Adrenal gland (tissue), 12 donors: ENCODE results near the gene UBASH3B. TPM values are rescaled to one million over a fixed set of nuclear protein-coding genes. Genes with fewer than 3 reads are reported as not detected.

Source experiments
- DNase-seq, 7 donors: peaks; one replicate each; pipeline ENCODE4 v3.0.0-alpha.2; 2019 to 2020
- H3K27ac ChIP-seq, 5 donors: fragments of 200-600 bp; sonication (generic) in 4 of 5; 1 replicate in 3 of 5; 2 replicates in 2 of 5; pipeline versions ENCODE4 v1.5.1 to v1.8.0; 2016 to 2020; ENCODE audit warnings: mild to moderate bottlenecking in 1 of 5
- H3K27me3 ChIP-seq: fragments of 200-600 bp; 2 replicates; pipeline ENCODE4 v1.8.0; 2021
- H3K36me3 ChIP-seq, 2 donors: fragments of 200-600 bp; replicated peaks in 1 of 2; 1 replicate in 1 of 2; 2 replicates in 1 of 2; pipeline versions ENCODE4 v1.5.1 to v1.8.0; 2018 to 2022
- H3K4me1 ChIP-seq, 2 donors: fragments of 200-600 bp; replicated peaks in 1 of 2; 1 replicate in 1 of 2; 2 replicates in 1 of 2; pipeline versions ENCODE4 v1.5.1 to v1.8.0; 2018 to 2021
- H3K4me3 ChIP-seq, 4 donors: fragments of 200-600 bp; sonication (generic) in 3 of 4; one replicate each; pipeline ENCODE4 v1.5.1; 2016 to 2018
- H3K9me3 ChIP-seq, 3 donors: fragments of 200-600 bp; sonication (generic) in 1 of 3; replicated peaks in 1 of 3; 1 replicate in 2 of 3; 2 replicates in 1 of 3; pipeline versions ENCODE4 v1.5.1 to v1.8.0; 2016 to 2021
- POLR2A ChIP-seq, 2 donors: fragments of 450-650 bp; IDR thresholded peaks; one replicate each; pipeline ENCODE4 v1.6.1; 2017; ENCODE audit warnings: antibody characterized with exemption in 2 of 2, mild to moderate bottlenecking in 2 of 2, moderate library complexity in 1 of 2
- WGBS, 4 donors: extraction: QIAGEN DNeasy Blood & Tissue Kit in 2 of 4; methylation state at CpG; one replicate each; pipeline versions ENCODE4 v1.1.5 to v1.1.7; 2013 to 2017; 5-methylcytosine and 5-hydroxymethylcytosine counted together
- intact Hi-C, 2 donors: fragments of 100-400 bp; cut with DNase I; formaldehyde crosslinking; loops; one replicate each; pipeline versions ENCODE4 v1.14.1 to v1.15.0; 2022 to 2023
- polyA plus RNA-seq, 3 donors: library from polyadenylated mRNA; stranded (reverse); fragments of 200-250 nt in 2 of 3; fragments of 350-450 nt in 1 of 3; fragmentation: Illumina TruSeq in 1 of 3; extraction: RNeasy Lipid Tissue Mini Kit (QIAGEN cat#74804) in 1 of 3; gene quantifications; one replicate each; pipeline ENCODE4 v1.2.3, GENCODE V29; 2013 to 2014
- total RNA-seq, 9 donors: library from RNA; depleted of rRNA in 4 of 9; stranded (reverse); fragments of >200 nt in 4 of 9; fragments of 120-200 nt in 1 of 9; fragmentation: NEBNext Ultra II Directional in 1 of 9; extraction: Animal tissue kit (Norgen Biotek cat#: 25700) in 1 of 9; gene quantifications; one replicate each; pipeline versions ENCODE4 v1.1.0 to v1.2.4, GENCODE V29; 2013 to 2023
- TF ChIP-seq, protein P1 (sequence below), 6 experiments: fragments of 450-650 bp in 4 of 6; fragments of 200-600 bp in 2 of 6; sonication (generic) in 1 of 6; IDR thresholded peaks; 1 replicate in 5 of 6; 2 replicates in 1 of 6; pipeline versions ENCODE4 v1.5.1 to v1.8.0; 2016 to 2021; ENCODE audit warnings: antibody characterized with exemption in 6 of 6, mild to moderate bottlenecking in 2 of 6, moderate library complexity in 1 of 6
- donor health status: healthy with polysubstance abuse.
- donor health status: Bipolar disorder and iron deficiency.
- donor health status: DM: yes; HTN: yes; CAD: no.
- donor health status: DM: no; HTN: no; CAD: no.
- donor health status: DM: no; HTN: no; CAD: no.
- donor health status: DM: yes; HTN: yes; CAD: no.

The UBASH3B gene
- total and polyA plus RNA-seq, 12 donors: 0.57 to 21.5 (median 5.6) TPM

- intact Hi-C loops: loop anchor here in 1 of 2 donors (5.0 kb wide), 1 partner anchor 57 kb away; no protein-coding TSS in a partner anchor
- H3K27me3 ChIP-seq: no peaks in the 10 kb centered on the region
- WGBS, 4 donors: 83 to 95% (median 92%) methylated on average over 5 of the region's 5 CpGs
- no peak overlapping the region for H3K4me3 ChIP-seq
- no peaks in the 10 kb centered on the region for H3K4me1 ChIP-seq
- DNase-seq: no peak
- H3K27ac ChIP-seq: no peak overlapping the region
- H3K36me3 ChIP-seq: peaks cover 0 to 6% of the 10 kb centered on the region in 2 donors
- TF ChIP-seq, protein P1, sequence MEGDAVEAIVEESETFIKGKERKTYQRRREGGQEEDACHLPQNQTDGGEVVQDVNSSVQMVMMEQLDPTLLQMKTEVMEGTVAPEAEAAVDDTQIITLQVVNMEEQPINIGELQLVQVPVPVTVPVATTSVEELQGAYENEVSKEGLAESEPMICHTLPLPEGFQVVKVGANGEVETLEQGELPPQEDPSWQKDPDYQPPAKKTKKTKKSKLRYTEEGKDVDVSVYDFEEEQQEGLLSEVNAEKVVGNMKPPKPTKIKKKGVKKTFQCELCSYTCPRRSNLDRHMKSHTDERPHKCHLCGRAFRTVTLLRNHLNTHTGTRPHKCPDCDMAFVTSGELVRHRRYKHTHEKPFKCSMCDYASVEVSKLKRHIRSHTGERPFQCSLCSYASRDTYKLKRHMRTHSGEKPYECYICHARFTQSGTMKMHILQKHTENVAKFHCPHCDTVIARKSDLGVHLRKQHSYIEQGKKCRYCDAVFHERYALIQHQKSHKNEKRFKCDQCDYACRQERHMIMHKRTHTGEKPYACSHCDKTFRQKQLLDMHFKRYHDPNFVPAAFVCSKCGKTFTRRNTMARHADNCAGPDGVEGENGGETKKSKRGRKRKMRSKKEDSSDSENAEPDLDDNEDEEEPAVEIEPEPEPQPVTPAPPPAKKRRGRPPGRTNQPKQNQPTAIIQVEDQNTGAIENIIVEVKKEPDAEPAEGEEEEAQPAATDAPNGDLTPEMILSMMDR (IDR thresholded peaks at IDR 0.05): no peak
- no peak for TF ChIP-seq POLR2A (IDR thresholded peaks at IDR 0.05)
- H3K9me3 ChIP-seq: no peaks in the 10 kb centered on the region
Measured at GRCh38 chr11:122795307-122795706, 139.8 kb downstream of the UBASH3B start.

DNA sequence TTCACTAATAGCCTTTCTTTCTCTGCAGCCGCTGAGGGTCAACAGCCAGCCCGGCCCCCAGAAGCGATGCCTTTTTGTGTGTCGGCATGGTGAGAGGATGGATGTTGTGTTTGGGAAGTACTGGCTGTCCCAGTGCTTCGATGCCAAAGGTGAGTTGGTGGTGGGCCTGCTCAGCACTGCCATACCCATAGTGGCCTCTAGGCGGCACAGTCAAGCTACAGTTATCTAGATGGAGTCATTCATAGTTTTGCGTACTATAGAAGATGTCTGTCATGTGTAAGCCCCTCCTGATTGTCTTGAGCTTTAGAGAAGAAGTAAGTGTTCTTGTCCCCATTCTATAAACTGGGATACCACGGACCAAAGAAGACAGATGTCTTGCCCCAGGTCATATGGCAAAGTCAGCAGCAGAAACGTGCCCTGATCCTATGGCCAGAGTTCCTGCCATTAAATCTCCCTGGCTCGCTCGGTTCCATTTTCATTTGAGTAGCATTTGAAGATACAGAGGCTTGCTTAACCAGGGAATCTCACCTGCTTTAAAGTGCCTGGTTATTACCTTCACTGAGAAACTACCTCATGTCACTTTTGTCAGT lies 140.7 kb downstream of the UBASH3B start:
- peaks cover 0 to 6% of the 10 kb centered on the region in 2 donors for H3K36me3 ChIP-seq
- no peak for TF ChIP-seq POLR2A (IDR thresholded peaks at IDR 0.05)
- TF ChIP-seq, protein P1 (IDR thresholded peaks at IDR 0.05): peak; percentile 50 to 77 (median 70)
- WGBS, 4 donors: 65 to 71% (median 68%) methylated on average over 10 to 11 of the region's 11 CpGs
- no peak overlapping the region for H3K27ac ChIP-seq
- intact Hi-C loops: loop anchor here in 1 of 2 donors (5.0 kb wide), 1 partner anchor 56 kb away; no protein-coding TSS in a partner anchor
- H3K9me3 ChIP-seq: no peaks in the 10 kb centered on the region
- H3K27me3 ChIP-seq: no peaks in the 10 kb centered on the region
- H3K4me1 ChIP-seq: no peaks in the 10 kb centered on the region
- H3K4me3 ChIP-seq: no peak overlapping the region
- peak in 6 of 7 donors; percentile 26 to 73 (median 46) for DNase-seq

- WGBS, 4 donors: 85 to 100% (median 92%) methylated on average over 1 of the region's 1 CpG
- intact Hi-C loops: loop anchor here in 1 of 2 donors (5.0 kb wide), 1 partner anchor 55 kb away; no protein-coding TSS in a partner anchor
- TF ChIP-seq, protein P1 (IDR thresholded peaks at IDR 0.05): no peak
- no peak for TF ChIP-seq POLR2A (IDR thresholded peaks at IDR 0.05)
- H3K4me3 ChIP-seq: no peak overlapping the region
- H3K27ac ChIP-seq: no peak overlapping the region
- no peak for DNase-seq
- H3K27me3 ChIP-seq: no peaks in the 10 kb centered on the region
- H3K9me3 ChIP-seq: no peaks in the 10 kb centered on the region
- H3K36me3 ChIP-seq: peaks cover 0 to 6% of the 10 kb centered on the region in 2 donors
- no peaks in the 10 kb centered on the region for H3K4me1 ChIP-seq
Measured at GRCh38 chr11:122797651-122798050, 142.1 kb downstream of the UBASH3B start.

DNA sequence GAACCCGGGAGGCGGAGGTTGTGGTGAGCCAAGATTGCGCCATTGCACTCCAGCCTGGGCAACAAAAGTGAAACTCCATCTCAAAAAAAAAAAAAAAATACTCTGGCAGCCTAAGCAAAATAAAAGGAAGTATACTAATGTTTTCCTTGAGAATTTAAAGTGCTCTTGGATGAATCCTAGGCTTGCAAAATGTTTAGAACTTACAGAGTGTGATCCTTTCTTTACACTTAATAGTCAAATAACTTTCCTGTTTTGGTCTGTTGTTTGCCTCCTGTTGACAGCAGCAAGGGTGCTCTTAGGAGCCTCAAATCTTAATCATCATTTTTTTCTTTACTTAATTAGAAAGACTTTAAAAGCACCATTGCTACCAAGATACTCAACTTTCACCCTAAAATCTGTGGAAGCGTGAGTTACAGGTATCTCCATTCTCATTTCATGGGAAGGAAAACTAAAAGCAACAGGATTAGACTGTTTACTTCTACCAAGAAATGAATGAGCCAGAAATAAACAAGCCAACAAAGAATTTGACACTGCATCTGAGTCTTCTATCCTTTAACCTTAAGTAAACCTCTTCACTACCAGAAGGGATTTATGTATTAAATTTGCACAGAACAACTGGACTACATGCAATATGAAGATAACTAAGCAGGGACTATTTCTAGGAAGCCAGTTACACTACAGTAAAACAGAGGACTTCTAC lies 144.0 kb downstream of the UBASH3B start:
- Histone ChIP-seq H3K27me3 (no peaks in the 10 kb centered on the region), H3K9me3 (no peaks in the 10 kb centered on the region), H3K4me3 (no peak overlapping the region), H3K27ac (no peak overlapping the region), H3K36me3 (peaks cover 0 to 6% of the 10 kb centered on the region in 2 donors), H3K4me1 (no peaks in the 10 kb centered on the region)
- TF ChIP-seq, protein P1 (IDR thresholded peaks at IDR 0.05): no peak
- TF ChIP-seq POLR2A (IDR thresholded peaks at IDR 0.05): no peak
- 60 to 78% (median 68%) methylated on average over 4 of the region's 4 CpGs for WGBS, 4 donors
- DNase-seq: no peak
- intact Hi-C loops: loop anchor here (5.0 to 10.0 kb wide), 2 partner anchors 53 to 55 kb away; no protein-coding TSS in a partner anchor
